Liver (tissue), 9 donors: ENCODE results near the gene PCDH15. TPM values are rescaled to one million over a fixed set of nuclear protein-coding genes. Genes with fewer than 3 reads are reported as not detected.

Experiments
- DNase-seq: peaks from one replicate; pipeline ENCODE4 v3.0.0-alpha.2; 2017; ENCODE audit warnings: low spot score
- H3K27ac ChIP-seq, 2 donors: one replicate each; pipeline ENCODE4 v1.7.0; 2013; ENCODE audit warnings: inconsistent platforms in 2 of 2, low read length in 2 of 2, control low read depth in 1 of 2, low read depth in 1 of 2, mild to moderate bottlenecking in 1 of 2
- H3K27me3 ChIP-seq, 4 donors: one replicate each; pipeline versions ENCODE4 v1.6.1 to v1.7.0; 2013; ENCODE audit warnings: low read length in 3 of 4, inconsistent platforms in 1 of 4, mild to moderate bottlenecking in 1 of 4, moderate library complexity in 1 of 4; ENCODE audit not compliant: control insufficient read depth in 4 of 4, insufficient read depth in 4 of 4
- H3K36me3 ChIP-seq, 4 donors: one replicate each; pipeline versions ENCODE4 v1.6.1 to v1.7.0; 2013; ENCODE audit warnings: low read length in 3 of 4, mild to moderate bottlenecking in 3 of 4, low read depth in 1 of 4, moderate library complexity in 1 of 4; ENCODE audit not compliant: control insufficient read depth in 4 of 4, insufficient read depth in 3 of 4
- H3K4me1 ChIP-seq, 4 donors: one replicate each; pipeline versions ENCODE4 v1.6.1 to v1.7.0; 2013; ENCODE audit warnings: low read length in 3 of 4, mild to moderate bottlenecking in 3 of 4, moderate library complexity in 1 of 4; ENCODE audit not compliant: control insufficient read depth in 4 of 4, insufficient read depth in 4 of 4
- H3K4me3 ChIP-seq, 3 donors: one replicate each; pipeline versions ENCODE4 v1.6.1 to v1.7.0; 2013; ENCODE audit warnings: low read length in 3 of 3, control low read depth in 1 of 3, low read depth in 1 of 3, mild to moderate bottlenecking in 1 of 3
- H3K9ac ChIP-seq, 2 donors: one replicate each; pipeline ENCODE4 v1.7.0; 2013; ENCODE audit warnings: low read length in 2 of 2, mild to moderate bottlenecking in 2 of 2, moderate library complexity in 2 of 2, control low read depth in 1 of 2, low read depth in 1 of 2
- H3K9me3 ChIP-seq, 4 donors: one replicate each; pipeline versions ENCODE4 v1.6.1 to v1.7.0; 2013; ENCODE audit warnings: low read length in 3 of 4; ENCODE audit not compliant: control insufficient read depth in 4 of 4
- CTCF ChIP-seq: fragments of 150-350 bp; IDR thresholded peaks from 2 replicates; pipeline ENCODE4 v1.5.1; 2017; ENCODE audit warnings: improper control_type of control experiment, low read depth, low read length; ENCODE audit not compliant: missing input control
- FOXA1 ChIP-seq: IDR thresholded peaks from 2 replicates; pipeline ENCODE4 v1.6.1; 2016; ENCODE audit warnings: antibody characterized with exemption
- FOXA2 ChIP-seq: IDR thresholded peaks from 2 replicates; pipeline ENCODE4 v1.6.1; 2016; ENCODE audit warnings: antibody characterized with exemption
- HNF4A ChIP-seq, 2 donors: conservative IDR thresholded peaks; 2 replicates each; pipeline ENCODE4 v1.6.1; 2016; ENCODE audit warnings: antibody characterized with exemption in 2 of 2, mild to moderate bottlenecking in 2 of 2
- HNF4G ChIP-seq: IDR thresholded peaks from 2 replicates; pipeline ENCODE4 v1.6.1; 2016; ENCODE audit warnings: antibody characterized with exemption
- JUND ChIP-seq, 2 donors: IDR thresholded peaks; 2 replicates each; pipeline ENCODE4 v1.6.1; 2016; ENCODE audit warnings: antibody characterized with exemption in 2 of 2
- NR2F2 ChIP-seq: IDR thresholded peaks from 2 replicates; pipeline ENCODE4 v1.6.1; 2016; ENCODE audit warnings: antibody characterized with exemption
- RAD21 ChIP-seq, 2 donors: IDR thresholded peaks; 2 replicates each; pipeline ENCODE4 v1.6.1; 2016; ENCODE audit warnings: antibody characterized with exemption in 2 of 2, mild to moderate bottlenecking in 2 of 2
- RXRA ChIP-seq, 2 donors: IDR thresholded peaks; 2 replicates each; pipeline ENCODE4 v1.6.1; 2017 to 2018; ENCODE audit warnings: antibody characterized with exemption in 2 of 2, mild to moderate bottlenecking in 1 of 2
- SP1 ChIP-seq: IDR thresholded peaks from 2 replicates; pipeline ENCODE4 v1.6.1; 2018; ENCODE audit warnings: antibody characterized with exemption, mild to moderate bottlenecking
- YY1 ChIP-seq: IDR thresholded peaks from 2 replicates; pipeline ENCODE4 v1.6.1; 2016; ENCODE audit warnings: antibody characterized with exemption, mild to moderate bottlenecking
- ZBTB33 ChIP-seq: IDR thresholded peaks from 2 replicates; pipeline ENCODE4 v1.6.1; 2016; ENCODE audit warnings: antibody characterized with exemption
- WGBS: extraction: QIAGEN DNeasy Blood & Tissue Kit; methylation state at CpG from one replicate; pipeline ENCODE4 v1.1.7; 2013; 5-methylcytosine and 5-hydroxymethylcytosine counted together
- polyA plus RNA-seq, 2 donors: library from polyadenylated mRNA; stranded (reverse) in 1 of 2; unstranded in 1 of 2; fragments of 200-250 nt in 1 of 2; fragments of >200 nt in 1 of 2; fragmentation: Nextera tagmentation in 1 of 2; extraction: Ambion mirVana in 1 of 2; gene quantifications; one replicate each; pipeline versions ENCODE4 v1.2.1 to v1.2.3, GENCODE V29; 2013 to 2015
- total RNA-seq, 2 donors: library from RNA; depleted of rRNA; stranded (reverse); fragments of >200 nt; gene quantifications; one replicate each; pipeline ENCODE4 v1.2.3, GENCODE V29; 2014
- TF ChIP-seq, protein P1 (sequence below): IDR thresholded peaks from 2 replicates; pipeline ENCODE4 v1.6.1; 2016; ENCODE audit warnings: antibody characterized with exemption
- TF ChIP-seq, protein P2 (sequence below): IDR thresholded peaks from 2 replicates; pipeline ENCODE4 v1.6.1; 2016; ENCODE audit warnings: antibody characterized with exemption
- donor health status: healthy.
- donor health status: healthy.
- donor health status: healthy.
- donor health status: healthy.
- donor health status: healthy.

The PCDH15 gene
- total and polyA plus RNA-seq, 4 donors: 0.05 TPM; not detected in 3

GRCh38 chr10:53903756-53904155, 897.3 kb downstream of the PCDH15 start:
- Histone ChIP-seq H3K9ac (no peak overlapping the region), H3K4me1 (no peaks in the 10 kb centered on the region), H3K4me3 (no peak overlapping the region), H3K9me3 (no peaks in the 10 kb centered on the region), H3K27me3 (no peaks in the 10 kb centered on the region), H3K36me3 (no peaks in the 10 kb centered on the region), H3K27ac (no peak overlapping the region)
- DNase-seq: no peak
- WGBS: 91% methylated on average over 1 of the region's 1 CpG
- no peak for TF ChIP-seq FOXA1
- TF ChIP-seq FOXA2: no peak
- TF ChIP-seq SP1: no peak
- TF ChIP-seq, protein P1, sequence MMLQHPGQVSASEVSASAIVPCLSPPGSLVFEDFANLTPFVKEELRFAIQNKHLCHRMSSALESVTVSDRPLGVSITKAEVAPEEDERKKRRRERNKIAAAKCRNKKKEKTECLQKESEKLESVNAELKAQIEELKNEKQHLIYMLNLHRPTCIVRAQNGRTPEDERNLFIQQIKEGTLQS: no peak
- TF ChIP-seq ZBTB33: no peak
- no peak for TF ChIP-seq CTCF
- TF ChIP-seq JUND (IDR thresholded peaks at IDR 0.05): no peak
- TF ChIP-seq, protein P2, sequence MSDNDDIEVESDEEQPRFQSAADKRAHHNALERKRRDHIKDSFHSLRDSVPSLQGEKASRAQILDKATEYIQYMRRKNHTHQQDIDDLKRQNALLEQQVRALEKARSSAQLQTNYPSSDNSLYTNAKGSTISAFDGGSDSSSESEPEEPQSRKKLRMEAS: no peak
- TF ChIP-seq RXRA (IDR thresholded peaks at IDR 0.05): no peak

DNA sequence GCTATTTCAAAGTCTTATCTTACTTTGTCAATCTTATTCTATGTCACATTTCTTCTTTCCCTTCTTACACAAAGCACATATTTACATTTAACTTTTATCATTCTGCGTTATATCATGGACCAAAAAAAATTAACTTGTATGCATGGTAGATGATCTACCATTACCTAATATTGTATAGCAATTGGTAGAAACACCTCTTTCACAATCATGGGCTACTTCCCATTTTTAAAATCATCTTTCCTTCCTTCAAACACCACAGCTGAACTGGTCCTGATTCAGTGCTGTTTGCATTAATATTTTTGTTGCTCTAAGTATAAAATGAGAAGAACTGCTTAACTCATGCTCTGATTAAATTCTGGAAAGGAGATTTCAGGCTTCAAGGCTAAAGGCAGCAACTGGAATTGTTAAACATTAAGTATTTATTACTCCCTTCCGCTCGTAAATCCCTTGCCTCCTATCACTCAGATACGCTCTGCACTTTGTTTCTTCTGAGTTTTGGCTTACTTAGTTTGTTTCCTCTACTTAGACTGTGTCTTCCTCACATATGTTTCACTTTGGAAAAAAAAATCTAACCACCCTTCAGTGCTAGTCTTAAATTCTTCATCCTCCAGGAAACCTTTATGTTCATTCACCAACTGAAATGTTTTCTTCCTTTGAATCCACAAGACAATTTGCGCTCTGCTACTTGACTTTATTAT, 901.4 kb downstream of the PCDH15 start:
- Histone ChIP-seq H3K4me3 (no peak overlapping the region), H3K9me3 (no peaks in the 10 kb centered on the region), H3K27ac (no peak overlapping the region), H3K36me3 (no peaks in the 10 kb centered on the region), H3K9ac (no peak overlapping the region), H3K27me3 (peaks cover 0 to 2% (median 0%) of the 10 kb centered on the region in 4 donors), H3K4me1 (no peaks in the 10 kb centered on the region)
- no peak for TF ChIP-seq HNF4G
- TF ChIP-seq HNF4A (conservative IDR thresholded peaks at IDR 0.05): no peak
- no peak for TF ChIP-seq NR2F2
- TF ChIP-seq FOXA2: no peak
- TF ChIP-seq RXRA (IDR thresholded peaks at IDR 0.05): no peak
- no peak for DNase-seq
- WGBS: 76% methylated on average over 5 of the region's 5 CpGs

DNA sequence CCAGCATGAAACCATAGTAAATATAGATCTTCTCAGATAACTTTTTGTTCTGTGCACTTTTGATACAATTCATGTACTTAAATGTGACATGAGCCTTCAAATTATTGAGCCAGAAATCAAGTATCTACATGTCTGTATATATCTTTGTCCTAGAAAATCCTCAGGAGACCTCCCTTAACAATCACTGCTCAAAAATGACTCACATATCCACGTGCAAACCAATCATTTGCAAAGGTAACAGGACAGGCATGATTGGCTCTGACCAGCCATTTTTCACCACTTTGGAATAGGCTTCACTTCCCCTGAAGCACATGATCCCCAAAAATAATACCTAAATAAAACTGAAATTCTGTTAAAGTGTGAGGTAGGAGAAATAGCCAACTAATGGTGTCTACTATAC, 902.5 kb downstream of the PCDH15 start:
- WGBS: 53% methylated on average over 1 of the region's 1 CpG
- no peak for DNase-seq
- TF ChIP-seq RXRA (IDR thresholded peaks at IDR 0.05) (no peak), FOXA1 (no peak), RAD21 (IDR thresholded peaks at IDR 0.05) (no peak), NR2F2 (no peak), YY1 (no peak), JUND (IDR thresholded peaks at IDR 0.05) (no peak), CTCF (no peak)

More for the DNA sequence above, 902.5 kb downstream of the PCDH15 start:
- Histone ChIP-seq H3K9ac (no peak overlapping the region), H3K4me1 (no peaks in the 10 kb centered on the region), H3K27me3 (peaks cover 0 to 2% (median 0%) of the 10 kb centered on the region in 4 donors), H3K4me3 (no peak overlapping the region), H3K9me3 (no peaks in the 10 kb centered on the region), H3K36me3 (no peaks in the 10 kb centered on the region), H3K27ac (no peak overlapping the region)
